ENCODE data around the gene CHMP6.

DNA sequence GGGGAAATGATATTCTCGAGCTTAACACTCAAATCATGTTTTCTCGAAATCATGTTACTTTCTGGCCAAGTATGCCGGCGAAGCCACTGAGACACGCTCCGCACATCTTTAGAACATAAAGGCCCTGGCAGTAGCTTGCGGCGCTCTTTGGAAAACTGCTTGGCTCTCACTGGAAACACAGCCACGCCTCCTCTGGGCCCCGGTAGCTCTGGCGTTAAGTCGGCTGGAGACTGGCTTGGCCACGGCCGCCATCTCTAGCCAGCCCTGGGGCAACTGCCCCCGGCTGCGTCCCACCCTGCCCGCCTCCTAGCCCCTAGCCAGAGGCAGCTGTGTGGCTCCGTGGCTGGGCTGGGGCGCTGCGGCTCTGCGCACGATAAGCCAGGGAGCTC, 34.1 kb downstream of the CHMP6 start:
- no peak for TF ChIP-seq POLR2A (IDR thresholded peaks at IDR 0.05)
- TF ChIP-seq, protein P1, sequence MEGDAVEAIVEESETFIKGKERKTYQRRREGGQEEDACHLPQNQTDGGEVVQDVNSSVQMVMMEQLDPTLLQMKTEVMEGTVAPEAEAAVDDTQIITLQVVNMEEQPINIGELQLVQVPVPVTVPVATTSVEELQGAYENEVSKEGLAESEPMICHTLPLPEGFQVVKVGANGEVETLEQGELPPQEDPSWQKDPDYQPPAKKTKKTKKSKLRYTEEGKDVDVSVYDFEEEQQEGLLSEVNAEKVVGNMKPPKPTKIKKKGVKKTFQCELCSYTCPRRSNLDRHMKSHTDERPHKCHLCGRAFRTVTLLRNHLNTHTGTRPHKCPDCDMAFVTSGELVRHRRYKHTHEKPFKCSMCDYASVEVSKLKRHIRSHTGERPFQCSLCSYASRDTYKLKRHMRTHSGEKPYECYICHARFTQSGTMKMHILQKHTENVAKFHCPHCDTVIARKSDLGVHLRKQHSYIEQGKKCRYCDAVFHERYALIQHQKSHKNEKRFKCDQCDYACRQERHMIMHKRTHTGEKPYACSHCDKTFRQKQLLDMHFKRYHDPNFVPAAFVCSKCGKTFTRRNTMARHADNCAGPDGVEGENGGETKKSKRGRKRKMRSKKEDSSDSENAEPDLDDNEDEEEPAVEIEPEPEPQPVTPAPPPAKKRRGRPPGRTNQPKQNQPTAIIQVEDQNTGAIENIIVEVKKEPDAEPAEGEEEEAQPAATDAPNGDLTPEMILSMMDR (IDR thresholded peaks at IDR 0.05) = no peak
